Measurements from ENCODE around the gene IFI30.

The IFI30 gene

DNA sequence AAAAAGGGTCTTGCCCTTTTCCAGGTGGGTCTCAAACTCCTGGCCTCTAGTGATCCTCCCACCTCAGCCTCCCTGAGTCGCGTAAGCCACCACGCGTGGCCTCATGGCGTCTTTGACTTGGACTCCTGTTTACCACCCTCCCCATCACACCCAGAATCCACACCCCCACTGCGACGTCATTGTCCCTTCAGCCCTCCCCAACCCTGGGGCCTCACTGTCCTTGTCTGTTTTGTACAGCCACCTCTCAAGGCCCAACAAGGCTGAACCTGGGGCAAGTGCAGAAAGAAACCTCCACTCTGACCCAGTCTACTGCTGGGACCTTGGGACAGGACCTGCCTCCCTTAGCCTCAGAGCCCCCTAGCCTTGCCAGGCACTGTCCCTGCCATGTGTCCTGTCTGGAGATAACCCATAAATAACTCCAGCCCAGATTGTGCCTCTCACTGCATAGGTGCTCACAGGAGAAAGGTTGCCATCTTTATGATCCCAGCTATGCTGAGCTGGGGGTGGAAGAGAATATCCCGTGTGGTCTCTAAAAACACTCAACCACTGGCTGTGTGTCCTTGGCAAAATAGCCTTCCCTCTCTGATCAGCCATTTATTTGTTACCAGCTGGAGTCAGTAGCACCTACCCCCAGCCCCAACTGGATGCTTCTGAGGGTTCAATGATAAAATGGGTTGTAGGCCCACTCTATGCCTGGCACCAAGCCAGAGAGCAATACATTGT lies 1.8 kb upstream of the IFI30 start:
- FAIRE-seq (no peak), DNase-seq (ENCODE audit: insufficient read length, low spot score) (no peak)

DNA sequence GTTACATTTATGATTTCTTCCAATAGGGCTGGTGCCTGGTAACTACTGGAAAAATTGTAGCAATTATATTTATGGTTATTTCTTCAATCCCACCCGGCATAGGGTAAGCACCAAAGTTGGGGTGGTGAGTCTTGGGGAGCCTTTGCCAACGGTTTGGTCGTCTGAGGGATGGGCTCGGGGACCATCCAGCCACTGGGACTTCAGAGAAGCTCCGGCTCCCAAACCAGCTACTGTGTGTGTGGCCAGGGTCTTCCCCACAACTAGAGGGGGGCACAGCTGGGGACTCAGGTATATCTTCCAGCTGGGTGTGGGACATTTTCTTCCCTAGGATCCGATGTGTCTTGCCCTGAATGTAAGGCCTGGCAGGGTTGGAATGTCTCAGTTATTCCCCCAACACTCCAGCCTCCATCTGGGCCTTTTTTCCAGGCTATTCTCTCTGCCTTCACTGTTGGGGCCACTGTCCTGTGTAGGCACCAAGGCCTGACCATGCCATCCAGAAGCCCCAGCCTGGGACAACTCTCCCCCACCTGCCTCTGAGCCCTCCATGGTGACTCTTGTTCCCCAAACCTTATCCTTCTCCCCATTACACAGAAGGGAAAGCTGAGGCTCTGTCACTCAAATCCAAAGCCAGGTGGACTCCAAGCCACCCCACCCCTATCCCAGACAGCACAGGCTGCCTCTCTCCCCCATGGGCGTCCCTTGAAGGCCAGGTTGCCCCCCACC lies 1.1 kb upstream of the IFI30 start:
- TF ChIP-seq, protein P1, sequence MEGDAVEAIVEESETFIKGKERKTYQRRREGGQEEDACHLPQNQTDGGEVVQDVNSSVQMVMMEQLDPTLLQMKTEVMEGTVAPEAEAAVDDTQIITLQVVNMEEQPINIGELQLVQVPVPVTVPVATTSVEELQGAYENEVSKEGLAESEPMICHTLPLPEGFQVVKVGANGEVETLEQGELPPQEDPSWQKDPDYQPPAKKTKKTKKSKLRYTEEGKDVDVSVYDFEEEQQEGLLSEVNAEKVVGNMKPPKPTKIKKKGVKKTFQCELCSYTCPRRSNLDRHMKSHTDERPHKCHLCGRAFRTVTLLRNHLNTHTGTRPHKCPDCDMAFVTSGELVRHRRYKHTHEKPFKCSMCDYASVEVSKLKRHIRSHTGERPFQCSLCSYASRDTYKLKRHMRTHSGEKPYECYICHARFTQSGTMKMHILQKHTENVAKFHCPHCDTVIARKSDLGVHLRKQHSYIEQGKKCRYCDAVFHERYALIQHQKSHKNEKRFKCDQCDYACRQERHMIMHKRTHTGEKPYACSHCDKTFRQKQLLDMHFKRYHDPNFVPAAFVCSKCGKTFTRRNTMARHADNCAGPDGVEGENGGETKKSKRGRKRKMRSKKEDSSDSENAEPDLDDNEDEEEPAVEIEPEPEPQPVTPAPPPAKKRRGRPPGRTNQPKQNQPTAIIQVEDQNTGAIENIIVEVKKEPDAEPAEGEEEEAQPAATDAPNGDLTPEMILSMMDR (IDR thresholded peaks at IDR 0.05; ENCODE audit: insufficient read depth, missing control alignments) = no peak
- DNase-seq (ENCODE audit: insufficient read length, low spot score) (no peak), FAIRE-seq (no peak)

More for the DNA sequence above, 1.8 kb upstream of the IFI30 start:
- TF ChIP-seq, protein P1 (IDR thresholded peaks at IDR 0.05; ENCODE audit: insufficient read depth, missing control alignments) = no peak

DNA sequence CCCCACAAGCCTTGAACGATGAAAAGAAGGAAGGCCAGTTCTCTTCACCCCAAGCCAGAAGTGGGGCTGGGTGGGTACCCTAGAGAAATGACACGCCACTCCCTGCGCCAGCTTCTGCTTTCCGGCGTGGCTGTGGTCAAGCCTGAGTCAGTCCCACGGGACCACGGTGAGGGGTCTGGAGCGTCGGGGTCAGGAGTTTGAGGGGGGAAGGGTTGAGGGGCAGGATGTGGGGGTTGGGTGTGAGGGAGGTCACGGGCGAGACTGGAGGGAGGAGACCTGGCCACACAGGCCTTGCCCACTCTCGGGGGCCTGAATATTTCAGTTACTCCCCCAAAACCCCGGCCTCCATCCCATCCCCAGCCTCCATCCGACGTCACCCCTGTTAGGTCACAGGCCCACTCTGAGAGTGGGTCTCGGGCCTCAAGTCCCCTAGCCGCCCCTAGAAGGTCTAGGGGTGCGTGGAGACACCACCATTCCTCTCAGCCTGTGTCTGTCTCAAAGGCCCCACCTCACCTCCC lies 500 bp upstream of the IFI30 start:
- TF ChIP-seq, protein P1 (IDR thresholded peaks at IDR 0.05; ENCODE audit: insufficient read depth, missing control alignments) = no peak
- FAIRE-seq (no peak), DNase-seq (ENCODE audit: insufficient read length, low spot score) (no peak)

DNA sequence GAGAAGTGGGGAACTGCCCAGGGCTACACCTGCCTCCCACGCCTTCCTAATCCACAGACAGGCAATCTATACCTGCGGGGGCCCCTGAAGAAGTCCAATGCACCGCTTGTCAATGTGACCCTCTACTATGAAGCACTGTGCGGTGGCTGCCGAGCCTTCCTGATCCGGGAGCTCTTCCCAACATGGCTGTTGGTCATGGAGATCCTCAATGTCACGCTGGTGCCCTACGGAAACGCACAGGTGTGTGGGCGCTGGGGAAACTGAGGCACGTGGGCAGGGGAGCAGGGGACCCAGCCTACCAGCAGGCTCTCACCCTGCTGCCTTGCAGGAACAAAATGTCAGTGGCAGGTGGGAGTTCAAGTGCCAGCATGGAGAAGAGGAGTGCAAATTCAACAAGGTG lies 1.4 kb downstream of the IFI30 start:
- no peak for FAIRE-seq
- DNase-seq (ENCODE audit: insufficient read length, low spot score) = no peak
- TF ChIP-seq, protein P1 (IDR thresholded peaks at IDR 0.05; ENCODE audit: insufficient read depth, missing control alignments) = no peak

DNA sequence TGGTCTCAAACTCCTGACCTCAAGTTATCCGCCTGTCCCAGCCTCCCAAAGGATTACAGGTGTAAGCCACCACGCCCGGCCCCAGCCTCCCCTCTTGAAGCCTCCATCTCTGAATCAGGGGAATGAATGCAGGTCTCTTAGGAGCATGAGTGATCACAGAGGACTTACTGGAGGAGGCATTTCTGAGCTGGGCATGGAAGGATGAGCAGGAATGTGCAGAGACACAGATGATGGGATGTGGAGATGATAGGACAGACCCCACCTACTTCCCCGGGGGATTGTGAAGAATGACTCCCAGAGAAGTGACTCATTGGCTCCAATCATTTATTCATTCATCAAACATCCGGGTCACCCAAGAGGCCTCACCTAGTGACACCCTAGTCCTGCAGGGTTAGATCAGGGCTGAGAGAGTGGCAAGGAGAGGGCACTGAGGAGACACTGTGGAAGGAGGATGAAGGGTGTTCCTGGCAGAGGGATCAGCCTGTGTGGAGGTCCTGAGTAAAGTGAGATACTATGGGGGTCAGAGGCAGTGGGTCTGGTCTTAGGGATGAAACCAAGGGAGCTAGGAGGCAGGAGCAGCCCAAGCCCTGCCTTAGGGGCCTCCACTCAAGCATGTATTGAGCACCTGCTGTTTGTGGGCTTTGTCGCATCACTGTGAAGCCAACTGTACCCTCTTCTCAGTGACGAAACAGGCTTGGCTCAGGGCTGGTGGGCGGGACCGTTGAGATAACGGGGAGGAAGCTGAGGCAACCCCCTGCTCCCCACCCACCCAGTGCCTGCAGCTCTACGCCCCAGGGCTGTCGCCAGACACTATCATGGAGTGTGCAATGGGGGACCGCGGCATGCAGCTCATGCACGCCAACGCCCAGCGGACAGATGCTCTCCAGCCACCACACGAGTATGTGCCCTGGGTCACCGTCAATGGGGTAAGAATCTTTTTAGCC lies 3.0 kb downstream of the IFI30 start:
- TF ChIP-seq, protein P1 (IDR thresholded peaks at IDR 0.05; ENCODE audit: insufficient read depth, missing control alignments) = no peak

DNA sequence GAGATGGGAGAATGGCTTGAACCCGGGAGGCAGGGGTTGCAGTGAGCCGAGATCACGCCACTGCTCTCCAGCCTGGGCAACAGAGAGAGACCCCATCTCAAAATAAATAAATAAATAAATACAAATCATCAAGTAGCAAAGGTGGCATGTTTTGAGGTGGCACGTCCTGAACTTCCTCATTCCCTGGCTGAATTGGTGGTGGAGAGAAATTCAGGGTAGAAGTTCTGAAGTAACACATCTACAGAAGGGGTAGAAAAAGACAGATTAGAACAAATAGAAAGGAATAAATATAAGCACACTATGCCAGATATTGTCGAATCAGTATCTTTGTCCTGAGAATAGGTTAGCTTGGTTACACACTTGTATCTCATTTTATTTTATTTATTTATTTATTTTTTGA lies 6.3 kb downstream of the IFI30 start:
- FAIRE-seq = no peak
- TF ChIP-seq, protein P1 (IDR thresholded peaks at IDR 0.05; ENCODE audit: insufficient read depth, missing control alignments) = no peak
- no peak for DNase-seq (ENCODE audit: insufficient read length, low spot score)

More for the DNA sequence above, 3.0 kb downstream of the IFI30 start:
- FAIRE-seq (no peak), DNase-seq (ENCODE audit: insufficient read length, low spot score) (no peak)

All from D721Med (cell line).